Left hindlimb (tissue), 1 donor: Measurements from ENCODE around the gene AOC1.
A peak's percentile ranks its signal among the peaks of the same experiment; 100 is the strongest.
"Not testable (repeated sequence)": the region's sequence is repeated elsewhere in the genome, so short reads cannot be mapped to it uniquely, and the experiment has no call there.

Experiments
- DNase-seq: peaks from one replicate; pipeline ENCODE4 v3.0.0-alpha.2; 2018

The AOC1 gene

DNA sequence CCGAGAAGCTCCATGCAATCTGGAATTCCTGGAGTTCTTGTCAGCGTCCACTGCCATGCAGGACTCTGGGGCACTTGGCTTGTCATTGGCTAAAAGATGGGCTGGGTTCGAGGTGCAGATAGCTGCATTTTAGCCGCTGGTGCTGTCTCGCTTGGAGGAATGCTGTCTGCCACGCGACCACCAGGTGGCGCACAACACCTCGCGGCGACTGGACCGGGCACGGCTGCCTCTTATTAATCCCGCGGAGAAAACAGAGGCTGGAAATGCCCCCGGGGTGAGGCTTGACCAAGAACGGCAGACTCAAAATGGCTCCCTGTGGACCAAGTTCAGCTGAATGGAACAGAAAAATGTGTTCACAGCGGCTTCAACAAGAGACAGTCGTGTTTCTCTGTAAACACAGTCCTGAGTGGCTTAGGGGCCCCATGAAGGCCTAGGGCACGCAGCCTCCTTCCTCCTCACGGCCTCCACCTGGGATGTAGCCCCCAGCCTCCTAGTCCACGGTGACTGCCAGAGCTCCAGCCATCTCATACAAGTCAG is 46.2 kb downstream of the AOC1 start:
- DNase-seq, result peak; percentile 76

DNA sequence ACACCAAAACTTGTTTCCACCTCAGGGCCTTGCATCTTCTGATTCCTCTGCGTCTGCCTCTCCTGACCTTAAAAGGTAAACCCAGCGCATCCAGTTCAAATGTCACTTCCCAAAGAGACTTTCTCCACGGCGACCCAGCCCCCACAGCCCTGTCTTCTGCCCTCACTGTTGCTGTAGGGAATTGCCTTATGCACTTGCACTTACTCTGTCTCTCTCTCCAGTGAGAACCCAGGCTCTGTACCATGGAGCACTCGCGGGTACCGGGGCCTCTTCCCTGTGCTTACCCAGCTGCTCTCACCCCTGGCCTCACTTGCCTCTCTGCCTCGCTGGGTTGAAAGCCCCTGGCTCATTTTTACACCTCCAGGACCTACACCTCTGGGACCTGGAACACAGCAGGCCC is 48.4 kb downstream of the AOC1 start:
- DNase-seq, result no peak

DNA sequence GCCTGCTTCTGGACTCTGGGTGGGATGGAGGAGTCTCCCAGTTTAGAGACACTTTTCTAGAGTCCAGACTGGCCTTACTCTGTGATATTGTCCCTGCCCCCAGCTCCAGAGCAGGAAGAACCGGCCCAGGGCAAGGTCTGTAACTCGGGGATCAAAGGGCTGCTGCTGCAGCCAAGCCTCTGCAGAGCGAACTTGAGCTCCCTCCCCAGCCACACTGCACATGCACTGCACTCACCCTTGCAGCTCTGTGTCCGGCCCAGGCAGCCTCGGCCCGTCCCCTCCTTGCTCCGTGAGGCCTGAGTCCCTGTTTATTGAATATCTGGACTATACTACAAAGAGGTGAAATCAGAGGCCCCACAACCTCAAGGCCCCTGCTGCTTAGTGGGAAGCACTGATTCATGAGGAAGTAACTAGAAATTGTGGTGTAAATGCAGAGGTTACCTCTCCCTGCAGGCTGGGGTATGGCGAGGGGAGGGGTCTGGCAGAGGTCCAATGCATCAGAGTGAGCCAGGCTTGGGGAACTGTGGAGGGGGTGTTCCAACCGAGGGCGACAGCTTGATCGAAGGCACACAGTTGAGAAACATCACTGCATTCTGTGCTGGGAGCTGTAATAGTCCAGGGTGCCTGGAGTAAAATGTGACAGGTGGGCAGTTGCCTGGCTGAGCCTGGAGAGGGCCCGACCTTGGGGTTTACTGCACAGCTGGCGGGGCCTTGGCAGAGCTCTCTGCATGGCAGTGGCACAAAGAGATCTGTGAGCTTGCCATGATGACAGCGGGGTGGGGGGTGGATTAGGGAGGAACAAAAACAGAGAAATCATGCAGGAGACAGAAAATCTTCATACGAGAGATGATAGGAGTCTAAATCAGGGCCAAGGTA is 49.1 kb downstream of the AOC1 start:
- peak; percentile 47 for DNase-seq

DNA sequence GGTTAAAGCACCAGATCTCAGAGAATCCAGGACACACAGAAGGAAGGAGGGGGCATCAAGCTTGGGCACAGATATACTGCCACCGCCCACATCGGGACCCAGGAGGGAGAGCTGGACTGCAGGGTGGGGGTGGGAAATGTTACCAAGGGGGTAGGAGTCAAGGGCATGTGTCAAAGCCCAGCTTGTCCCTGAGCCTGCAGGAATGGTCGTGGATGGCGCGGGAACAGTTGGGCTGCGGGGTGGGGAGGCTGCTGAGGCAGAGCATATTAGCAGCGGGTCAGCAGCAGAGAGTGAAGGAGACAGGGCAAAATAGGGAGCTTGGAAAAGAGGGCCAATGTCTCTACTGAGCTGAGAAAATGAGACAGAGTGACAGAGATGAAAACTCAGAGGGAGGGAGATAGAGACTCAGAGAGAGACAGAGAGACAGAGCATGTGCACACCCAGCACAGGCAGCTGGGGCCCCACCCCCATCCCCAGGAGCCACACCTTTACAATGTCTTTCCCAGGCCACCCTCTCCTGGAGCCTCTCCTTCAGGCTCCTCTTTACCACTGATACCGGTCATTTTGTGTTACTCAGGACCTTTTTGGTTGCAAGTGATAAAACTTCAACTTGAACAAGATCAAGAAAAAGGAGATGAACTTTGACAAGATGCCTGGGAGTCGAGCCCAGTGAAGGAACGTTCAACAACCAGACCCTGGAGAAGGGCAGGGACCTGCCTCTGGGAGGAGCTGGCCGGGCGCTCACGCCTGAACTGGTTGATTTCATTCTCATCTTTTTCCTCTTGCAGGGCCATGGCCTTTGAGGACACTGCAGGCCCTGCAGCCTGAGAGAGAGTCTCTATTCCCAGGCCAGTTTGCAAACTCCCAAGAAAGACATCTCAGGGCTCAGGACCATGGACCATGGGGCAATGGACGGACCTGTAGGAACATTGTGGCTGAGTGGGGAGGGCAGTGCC is 50.0 kb downstream of the AOC1 start:
- no peak for DNase-seq

- DNase-seq, result peak; percentile 62
Measured at GRCh38 chr7:150903606-150904005, 51.3 kb downstream of the AOC1 start.

- no peak for DNase-seq
Measured at GRCh38 chr7:150904011-150904909, 51.9 kb downstream of the AOC1 start.

DNA sequence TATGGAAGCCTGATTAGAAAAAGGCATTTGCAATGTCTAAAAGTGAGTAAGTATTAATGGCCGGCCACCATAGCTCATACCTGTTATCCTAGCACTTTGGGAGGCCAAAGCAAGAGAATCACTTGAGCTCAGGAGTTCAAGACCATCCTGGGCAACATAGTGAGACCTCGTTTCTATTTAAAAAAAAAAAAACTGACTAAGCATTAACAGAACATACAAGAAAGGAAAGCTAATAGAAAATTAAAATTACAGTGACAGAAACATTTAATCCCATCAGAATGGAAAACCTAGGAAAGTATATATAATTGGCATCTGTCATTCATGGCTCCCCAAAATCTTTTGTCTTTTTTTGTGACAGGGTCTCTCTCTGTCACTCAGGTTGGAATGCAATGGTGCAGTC is 55.9 kb downstream of the AOC1 start:
- DNase-seq, result no peak

- no peak for DNase-seq
Measured at GRCh38 chr7:150909200-150909995, 57.1 kb downstream of the AOC1 start.

DNA sequence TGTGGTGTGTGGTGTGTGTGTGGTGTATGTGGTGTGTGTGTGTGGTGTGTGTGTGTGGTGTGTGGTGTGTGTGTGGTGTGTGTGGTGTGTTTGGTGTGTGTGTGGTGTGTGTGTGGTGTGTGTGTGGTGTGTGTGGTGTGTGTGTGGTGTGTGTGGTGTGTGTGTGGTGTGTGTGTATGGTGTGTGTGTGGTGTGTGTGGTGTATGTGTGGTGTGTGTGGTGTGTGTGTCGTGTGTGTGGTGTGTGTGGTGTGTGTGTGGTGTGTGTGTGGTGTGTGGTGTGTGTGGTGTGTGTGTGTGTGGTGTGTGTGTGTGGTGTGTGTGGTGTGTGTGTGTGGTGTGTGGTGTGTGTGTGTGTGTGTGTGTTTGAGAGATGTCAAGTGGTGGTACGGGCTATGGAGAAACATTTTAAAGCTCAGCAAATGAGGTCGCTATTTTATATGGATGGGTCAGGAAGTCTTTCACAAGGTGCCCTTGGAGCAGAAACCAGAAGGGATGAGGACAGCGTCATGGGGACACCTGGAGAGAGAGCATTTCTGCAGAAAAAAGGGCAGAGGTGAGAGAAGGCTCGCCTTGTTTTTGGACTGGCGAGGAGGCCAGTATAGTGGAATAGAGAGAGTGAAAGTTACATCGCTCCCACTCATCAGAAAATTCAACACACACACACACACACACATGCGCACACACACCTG is 58.1 kb downstream of the AOC1 start:
- not testable (repeated sequence) for DNase-seq

DNA sequence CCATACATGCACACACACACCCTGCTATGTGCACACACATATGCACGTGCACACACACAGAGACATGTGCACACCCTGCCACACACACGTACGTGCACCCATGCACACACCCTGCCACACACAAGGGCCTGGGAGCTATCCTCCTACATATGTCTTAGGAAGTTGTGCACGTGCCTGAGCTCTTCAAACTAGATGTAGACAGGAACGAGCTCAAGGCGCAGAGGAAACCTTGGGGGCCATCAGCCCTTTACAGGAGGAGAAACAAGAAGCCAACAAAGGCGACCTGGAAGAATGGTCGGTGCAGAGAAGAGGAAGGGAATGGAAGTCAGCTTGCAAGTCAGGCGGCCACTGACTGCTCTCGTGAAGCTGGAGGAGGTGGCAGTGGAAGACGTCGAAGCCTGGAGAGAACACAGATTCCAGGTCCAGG is 58.7 kb downstream of the AOC1 start:
- no peak for DNase-seq
